ENCODE data around the gene ABHD14A.
A peak's percentile ranks its signal among the peaks of the same experiment; 100 is the strongest.

ABHD14A gene

GRCh38 chr3:51998774-51999173 lies 23.9 kb downstream of the ABHD14A start:
- DNase-seq, result no peak

GRCh38 chr3:51999846-52000245 lies 25.0 kb downstream of the ABHD14A start:
- no peak for DNase-seq

GRCh38 chr3:52001443-52001974 lies 26.6 kb downstream of the ABHD14A start:
- DNase-seq, result peak; percentile 87

DNA sequence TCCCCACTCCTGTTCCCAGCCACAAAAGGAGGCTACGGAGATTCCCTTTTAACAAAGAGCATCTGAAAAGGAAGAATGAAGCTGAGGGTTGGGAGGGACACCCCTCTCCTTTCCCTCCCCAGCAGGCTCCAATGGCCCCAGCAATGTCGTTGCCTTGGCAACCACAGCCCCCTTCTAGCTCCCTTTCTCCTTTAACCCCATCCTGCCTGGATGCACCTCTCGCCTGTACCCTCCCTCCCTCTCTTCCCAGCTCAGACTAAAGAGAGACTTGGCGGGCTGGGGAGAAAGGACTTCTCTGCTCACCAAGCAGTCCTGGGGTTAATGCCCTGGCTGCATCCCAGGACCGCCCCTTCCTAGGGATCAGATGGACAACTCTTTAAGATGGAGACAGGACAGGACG lies 27.9 kb downstream of the ABHD14A start:
- no peak for DNase-seq

DNA sequence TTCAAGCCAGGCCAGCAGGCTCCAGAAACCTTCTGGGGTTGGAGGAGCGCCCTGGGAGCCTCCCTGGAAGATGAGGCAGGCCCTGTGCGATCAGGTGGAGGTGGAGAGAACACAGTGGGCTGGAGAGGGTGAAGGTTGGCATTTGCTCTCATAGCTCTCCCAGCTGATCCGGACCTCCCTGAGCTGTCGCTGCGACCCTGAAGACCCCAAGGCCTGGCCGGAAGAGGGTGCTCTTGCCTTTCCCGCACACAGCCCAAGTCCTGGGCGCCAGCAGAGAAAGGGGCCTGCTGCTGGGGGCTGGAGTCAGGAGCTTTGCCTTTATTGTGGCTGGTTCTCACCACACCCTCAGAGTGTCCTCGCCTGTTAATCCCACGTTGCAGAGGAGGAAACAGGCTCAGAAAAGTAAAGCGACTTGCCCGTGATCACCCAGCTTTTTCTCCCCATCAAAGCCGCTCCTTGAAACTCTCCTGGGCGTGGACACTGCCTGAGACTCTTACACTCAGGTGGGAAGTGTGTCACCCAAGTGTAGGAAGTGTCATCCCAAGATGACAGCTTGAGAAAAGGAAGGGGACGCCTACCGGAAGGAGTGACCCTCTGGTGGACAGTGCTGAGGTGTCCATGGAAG lies 29.4 kb downstream of the ABHD14A start:
- DNase-seq, result peak; percentile 84

DNA sequence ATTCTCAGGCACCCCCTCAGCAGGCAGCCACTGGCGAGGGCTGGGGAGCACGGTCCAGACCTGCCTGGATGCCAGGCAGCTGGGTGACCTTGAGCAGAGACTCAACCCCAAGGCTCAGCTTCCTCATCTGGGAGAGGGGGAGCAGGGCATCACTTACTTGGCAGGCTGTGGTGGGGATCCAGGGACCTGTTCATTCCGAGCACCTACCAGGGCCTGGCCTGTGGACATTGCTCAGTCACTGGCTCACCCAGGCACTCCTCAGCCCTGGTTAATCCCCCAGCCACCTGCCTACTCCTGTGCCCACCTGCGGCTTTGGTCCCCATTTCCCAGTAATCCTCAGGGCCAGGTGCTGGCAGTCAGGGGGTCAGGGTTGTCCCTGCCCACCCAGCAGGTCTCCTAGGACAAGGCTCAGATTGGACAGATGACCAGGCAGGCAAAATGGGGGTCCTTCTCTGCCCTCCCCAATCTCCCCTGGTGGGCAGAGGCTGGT lies 30.1 kb downstream of the ABHD14A start:
- no peak for DNase-seq

DNA sequence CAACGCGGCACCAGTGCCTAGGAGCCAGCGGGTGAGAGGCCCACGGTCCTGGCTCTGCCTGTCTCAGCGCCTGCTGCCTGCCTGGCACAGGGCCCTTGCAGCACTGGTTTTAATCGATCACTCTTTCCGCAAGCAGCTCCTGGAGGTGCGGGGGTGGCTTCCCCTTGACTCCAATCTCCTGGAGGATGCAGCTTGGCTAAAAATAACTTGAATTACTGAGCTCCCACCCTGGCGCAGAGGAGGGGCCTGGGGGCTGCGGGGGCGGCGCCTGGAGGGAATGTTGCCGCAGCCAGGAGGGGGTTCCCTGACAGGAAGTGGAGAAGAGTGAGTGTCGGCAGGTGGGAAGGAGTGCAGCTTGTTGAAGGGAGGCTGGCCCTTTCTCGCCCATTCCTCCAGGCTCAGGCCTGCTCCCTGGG lies 30.7 kb downstream of the ABHD14A start:
- DNase-seq, result peak; percentile 83

GRCh38 chr3:52006017-52006819 lies 31.4 kb downstream of the ABHD14A start:
- DNase-seq, result no peak

DNA sequence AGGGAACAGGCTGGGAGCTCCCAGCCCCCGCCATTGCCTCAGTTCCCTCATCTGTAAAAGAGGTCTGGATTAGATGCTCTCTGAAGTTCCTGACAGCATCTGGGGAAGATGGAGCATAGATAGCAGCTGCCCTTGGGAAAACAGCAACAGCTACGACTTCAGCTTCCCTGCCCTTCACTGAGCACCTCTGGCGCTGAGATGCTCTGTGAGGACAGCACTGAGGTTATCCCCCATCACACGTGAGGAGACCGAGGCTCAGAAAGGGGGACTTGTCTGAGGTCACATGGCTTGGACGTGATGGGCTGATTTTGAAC lies 31.9 kb downstream of the ABHD14A start:
- DNase-seq, result no peak

- no peak for DNase-seq
Observed at GRCh38 chr3:52007291-52007690, 32.4 kb downstream of the ABHD14A start.

DNA sequence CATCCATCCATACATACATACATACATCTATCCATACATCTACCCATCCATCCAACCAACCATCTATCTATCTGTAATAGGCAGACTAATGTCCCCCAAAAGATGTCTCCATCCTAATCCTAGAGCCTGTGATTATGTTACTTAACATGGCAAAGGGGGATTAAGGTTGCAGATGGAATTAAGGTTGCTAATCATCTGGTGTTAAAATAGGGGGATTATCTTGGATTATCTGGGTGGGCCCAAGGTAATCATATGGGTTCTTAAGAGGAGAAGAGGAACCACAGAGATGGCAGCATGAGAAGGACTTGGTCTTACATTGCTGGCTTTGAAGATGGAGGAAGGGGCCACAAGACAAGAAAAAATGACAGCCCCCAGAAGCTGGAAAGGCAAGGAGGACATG lies 35.6 kb downstream of the ABHD14A start:
- DNase-seq, result no peak

- DNase-seq, result no peak
Observed at GRCh38 chr3:52012699-52013098, 37.8 kb downstream of the ABHD14A start.

- no peak for DNase-seq
Observed at GRCh38 chr3:52013802-52014598, 39.1 kb downstream of the ABHD14A start.

DNA sequence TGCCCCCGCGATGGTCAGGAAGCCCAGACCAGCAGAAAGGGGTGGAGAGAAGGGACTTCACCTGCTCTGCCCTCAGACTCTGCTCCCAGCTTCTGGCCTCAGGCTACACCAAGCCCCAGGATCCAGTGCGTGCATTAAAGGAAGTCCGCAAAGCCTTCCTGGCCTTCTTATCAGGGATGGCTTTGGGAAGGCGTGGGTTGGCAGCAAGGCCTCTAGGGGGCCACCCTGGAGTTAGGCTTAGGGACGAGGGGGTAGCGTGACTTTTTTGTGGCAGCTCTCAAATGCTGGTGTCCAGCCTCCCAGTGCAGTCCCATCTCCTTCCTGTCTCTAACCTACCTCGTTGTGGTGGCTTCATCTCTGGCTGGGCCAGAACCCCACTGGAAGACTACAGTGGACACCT lies 39.7 kb downstream of the ABHD14A start:
- no peak for DNase-seq

DNA sequence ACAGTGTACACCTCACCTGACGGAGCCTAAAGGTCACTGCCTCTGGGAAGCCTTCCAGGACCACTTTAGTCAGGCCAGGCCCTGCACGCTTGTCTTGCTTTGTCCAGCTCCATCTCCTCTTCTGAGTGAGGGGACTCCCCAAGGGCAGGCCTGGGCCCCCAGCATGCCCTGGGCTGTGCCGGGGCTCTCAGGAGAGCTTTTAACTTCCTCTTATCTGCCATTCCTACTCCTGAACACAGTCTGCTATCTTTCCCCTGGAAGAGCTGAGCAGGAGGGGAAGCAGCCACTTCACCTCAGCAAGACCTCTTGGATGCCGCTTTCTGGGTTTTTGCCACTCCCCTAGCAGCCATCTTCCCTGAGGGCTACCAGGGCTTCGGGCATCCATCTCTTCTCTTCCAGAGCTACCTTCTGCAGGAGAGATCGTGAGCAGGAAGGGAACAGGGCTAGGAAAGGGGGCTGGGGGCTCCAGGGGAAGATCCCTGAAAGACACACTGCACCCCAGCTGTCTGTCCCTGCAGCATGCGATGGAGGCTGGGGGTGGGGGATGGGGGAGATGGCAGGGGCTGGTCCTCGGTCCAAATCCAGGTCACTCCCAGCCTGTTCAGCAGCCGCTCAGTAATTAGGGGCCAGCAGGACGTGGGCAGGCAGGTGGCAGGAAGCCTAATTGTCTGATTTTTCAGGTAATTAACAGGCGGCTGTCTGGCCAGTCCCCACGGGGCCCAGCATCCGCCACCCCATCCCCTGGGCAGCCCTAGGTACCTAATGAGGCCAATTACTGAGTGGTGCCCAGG lies 40.8 kb downstream of the ABHD14A start:
- DNase-seq, result no peak

- no peak for DNase-seq
Observed at GRCh38 chr3:52017586-52017985, 42.7 kb downstream of the ABHD14A start.

DNA sequence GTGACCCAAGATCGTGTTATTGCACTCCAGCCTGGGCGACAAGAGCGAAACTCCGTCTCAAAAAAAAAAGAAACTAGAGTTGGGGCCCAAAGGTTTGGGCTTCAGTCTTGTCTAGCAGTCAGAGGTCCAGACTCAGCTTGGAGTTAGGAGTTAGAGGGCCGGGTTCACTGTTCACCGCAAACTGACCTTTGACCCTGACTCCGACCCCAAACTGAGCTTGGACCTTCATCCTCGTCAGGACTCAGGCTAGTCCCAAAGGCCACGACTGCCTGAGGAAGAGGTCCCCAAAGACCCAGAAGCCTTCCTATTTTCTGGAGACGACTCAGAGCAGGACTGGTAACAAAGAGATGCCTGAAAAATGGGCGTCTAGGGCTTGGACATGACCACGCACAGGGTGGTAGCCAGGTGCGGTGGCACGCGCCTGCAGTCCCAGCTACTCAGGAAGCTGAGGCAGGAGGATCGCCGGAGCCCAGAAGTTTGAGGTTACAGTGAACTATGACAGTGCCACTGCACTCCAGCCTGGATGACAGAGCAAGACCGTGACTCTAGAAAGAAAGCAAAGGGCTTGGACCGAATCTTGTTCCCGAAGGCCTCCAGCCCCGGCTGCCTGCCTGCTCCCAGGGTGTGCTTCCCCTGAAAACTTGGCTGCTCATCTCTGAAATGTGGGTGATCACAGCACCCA lies 43.6 kb downstream of the ABHD14A start:
- no peak for DNase-seq

DNA sequence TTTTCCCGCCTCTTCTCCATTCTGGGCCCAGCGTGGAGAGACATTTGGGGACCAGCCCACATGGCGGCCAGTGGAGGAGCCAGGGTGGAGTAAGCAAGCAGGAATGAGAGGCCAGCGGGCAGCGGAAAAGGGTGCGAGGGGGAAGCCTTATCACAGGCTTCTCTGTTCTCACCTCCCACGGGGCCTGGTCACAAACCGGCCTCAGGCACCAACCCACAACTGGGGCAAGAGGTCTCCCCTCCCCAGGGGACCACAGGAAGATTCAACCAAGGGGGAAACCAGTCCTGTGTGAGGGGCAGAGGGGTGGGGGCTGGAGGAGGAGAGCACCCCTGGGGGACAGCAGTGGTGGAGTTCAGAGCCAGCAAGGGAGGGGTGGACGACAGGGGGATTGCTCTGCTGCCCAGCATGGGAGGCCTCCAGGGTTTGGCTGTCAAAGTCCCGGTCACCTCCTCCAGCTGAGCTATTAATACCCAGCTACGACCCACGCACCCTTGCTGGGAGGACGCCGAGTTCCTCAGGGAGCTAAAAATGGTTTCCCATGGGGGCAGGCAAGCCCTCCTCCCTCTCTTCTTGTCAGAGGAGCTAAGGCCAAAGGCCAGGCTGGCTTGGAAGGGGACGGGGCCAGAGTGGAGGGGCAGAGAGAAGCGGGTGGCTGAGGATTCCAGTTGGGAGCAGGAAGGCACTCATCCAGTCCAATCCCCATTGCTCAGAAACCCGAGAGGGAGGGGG lies 44.7 kb downstream of the ABHD14A start:
- no peak for DNase-seq

- no peak for DNase-seq
Observed at GRCh38 chr3:52020796-52021195, 45.9 kb downstream of the ABHD14A start.

DNA sequence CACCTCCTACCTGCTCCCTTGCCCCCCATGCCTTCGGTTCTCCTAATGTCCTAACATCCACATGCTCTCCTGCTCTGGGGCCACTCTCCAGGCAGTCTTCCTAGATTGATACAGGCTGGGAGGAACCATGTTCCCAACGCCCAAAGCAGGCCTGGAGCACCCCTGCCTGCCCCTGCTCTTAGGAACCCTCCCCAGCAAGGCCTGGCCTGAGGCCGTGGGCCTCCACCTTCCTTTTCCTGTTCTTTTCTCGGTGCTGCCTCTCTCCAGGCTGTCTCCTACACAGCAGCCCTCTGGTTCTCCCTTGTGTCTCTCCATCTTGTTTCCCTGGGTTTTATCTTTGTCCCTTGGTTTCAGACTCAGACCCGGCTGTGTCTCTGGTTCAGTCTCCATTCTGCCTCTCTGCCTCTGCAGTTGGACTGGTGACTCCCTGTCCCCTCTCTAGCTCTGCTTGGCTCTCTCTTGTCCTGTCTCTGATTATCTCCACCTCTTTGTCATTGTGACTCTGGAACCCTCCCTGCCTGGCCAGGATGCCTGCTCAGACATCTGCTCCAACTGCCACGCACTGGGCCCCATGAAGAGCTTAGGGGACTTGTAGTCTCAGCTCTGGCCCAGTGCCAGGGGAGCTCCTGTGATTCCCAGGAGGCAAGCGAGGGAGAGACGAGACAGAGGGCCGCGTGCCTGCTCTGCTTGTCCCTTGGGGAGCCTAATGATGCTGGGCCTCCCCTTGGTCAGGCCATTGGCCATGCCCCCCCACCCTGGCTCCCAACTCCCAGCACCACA lies 46.8 kb downstream of the ABHD14A start:
- DNase-seq, result no peak
